Tibial nerve (tissue), 4 donors: ENCODE measurements around the gene CGN. TPM values are rescaled to one million over a fixed set of nuclear protein-coding genes. Genes with fewer than 3 reads are reported as not detected.

ENCODE experiments used
- DNase-seq, 2 donors: peaks; one replicate each; pipeline ENCODE4 v3.0.0-alpha.2; 2019; ENCODE audit warnings: low spot score in 2 of 2
- H3K27ac ChIP-seq, 4 donors: fragments of 200-600 bp; sonication (generic) in 3 of 4; one replicate each; pipeline ENCODE4 v1.5.1; 2017 to 2019; ENCODE audit warnings: mild to moderate bottlenecking in 1 of 4
- H3K27me3 ChIP-seq, 2 donors: fragments of 200-600 bp; sonication (generic) in 1 of 2; one replicate each; pipeline versions ENCODE4 v1.5.1 to v1.6.0; 2017 to 2019
- H3K36me3 ChIP-seq, 3 donors: fragments of 200-600 bp; sonication (generic); one replicate each; pipeline ENCODE4 v1.5.1; 2018 to 2019
- H3K4me1 ChIP-seq, 4 donors: fragments of 200-600 bp; sonication (generic) in 3 of 4; one replicate each; pipeline ENCODE4 v1.5.1; 2017 to 2019
- H3K4me3 ChIP-seq, 4 donors: fragments of 200-600 bp; sonication (generic) in 3 of 4; one replicate each; pipeline ENCODE4 v1.5.1; 2017 to 2019; ENCODE audit warnings: mild to moderate bottlenecking in 1 of 4, moderate library complexity in 1 of 4
- H3K9me3 ChIP-seq, 4 donors: fragments of 200-600 bp; sonication (generic) in 3 of 4; one replicate each; pipeline ENCODE4 v1.5.1; 2017 to 2019
- EP300 ChIP-seq, 2 donors: sonication (generic); formaldehyde crosslinking; IDR thresholded peaks; one replicate each; pipeline ENCODE4 v1.6.1; 2017; ENCODE audit warnings: antibody characterized with exemption in 2 of 2, mild to moderate bottlenecking in 1 of 2
- POLR2A ChIP-seq, 2 donors: fragments of 450-650 bp; IDR thresholded peaks; one replicate each; pipeline ENCODE4 v1.6.1; 2017; ENCODE audit warnings: antibody characterized with exemption in 2 of 2, mild to moderate bottlenecking in 2 of 2, moderate library complexity in 2 of 2
- WGBS, 2 donors: methylation state at CpG; one replicate each; pipeline ENCODE4 v1.1.5; 2018; 5-methylcytosine and 5-hydroxymethylcytosine counted together
- small RNA-seq: library from RNA; depleted of rRNA; stranded (forward); fragments of <200 nt; gene quantifications from one replicate; pipeline ENCODE3, GENCODE V24; 2016
- total RNA-seq, 4 donors: library from RNA; depleted of rRNA; stranded (reverse); fragments of >200 nt; gene quantifications; one replicate each; pipeline ENCODE4 v1.1.0, GENCODE V29; 2016
- TF ChIP-seq, protein P1 (sequence below), 5 experiments: fragments of 200-600 bp in 3 of 5; fragments of 450-650 bp in 2 of 5; sonication (generic) in 3 of 5; IDR thresholded peaks; one replicate each; pipeline ENCODE4 v1.5.1; 2016 to 2019; ENCODE audit warnings: antibody characterized with exemption in 5 of 5, mild to moderate bottlenecking in 3 of 5, moderate library complexity in 2 of 5

Gene CGN
- total RNA-seq, 4 donors from 2014 or later: 0.63 to 4.9 (median 2.0) TPM

DNA sequence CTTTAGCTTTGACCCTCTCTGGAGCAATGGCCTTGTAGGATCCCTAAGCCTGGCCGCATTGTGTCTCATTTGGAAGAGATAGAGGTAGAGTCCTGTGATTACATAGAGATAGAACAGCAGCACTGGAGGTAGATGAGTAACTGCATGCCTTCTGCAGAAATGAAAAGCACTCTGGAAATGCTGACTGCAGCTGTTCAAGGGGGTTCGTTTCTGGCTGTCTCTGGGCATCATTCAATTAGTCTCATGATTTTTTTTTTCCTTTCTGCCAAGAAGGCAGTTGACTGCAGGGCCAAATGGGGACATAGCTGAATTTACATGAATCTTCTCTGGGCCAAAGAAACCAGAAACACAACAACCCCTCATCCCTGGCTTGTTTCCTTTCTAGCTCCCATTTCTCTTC is 72.6 kb downstream of the CGN start:
- 62 to 74% methylated on average over 2 of the region's 2 CpGs for WGBS, 2 donors
- Histone ChIP-seq H3K27me3 (no peaks in the 10 kb centered on the region), H3K36me3 (peaks cover 0 to 28% (median 3%) of the 10 kb centered on the region in 3 donors), H3K4me1 (no peaks in the 10 kb centered on the region), H3K27ac (no peak overlapping the region), H3K9me3 (no peaks in the 10 kb centered on the region), H3K4me3 (no peak overlapping the region)
- TF ChIP-seq EP300 (IDR thresholded peaks at IDR 0.05): no peak
- no peak for TF ChIP-seq POLR2A (IDR thresholded peaks at IDR 0.05)
- TF ChIP-seq, protein P1, sequence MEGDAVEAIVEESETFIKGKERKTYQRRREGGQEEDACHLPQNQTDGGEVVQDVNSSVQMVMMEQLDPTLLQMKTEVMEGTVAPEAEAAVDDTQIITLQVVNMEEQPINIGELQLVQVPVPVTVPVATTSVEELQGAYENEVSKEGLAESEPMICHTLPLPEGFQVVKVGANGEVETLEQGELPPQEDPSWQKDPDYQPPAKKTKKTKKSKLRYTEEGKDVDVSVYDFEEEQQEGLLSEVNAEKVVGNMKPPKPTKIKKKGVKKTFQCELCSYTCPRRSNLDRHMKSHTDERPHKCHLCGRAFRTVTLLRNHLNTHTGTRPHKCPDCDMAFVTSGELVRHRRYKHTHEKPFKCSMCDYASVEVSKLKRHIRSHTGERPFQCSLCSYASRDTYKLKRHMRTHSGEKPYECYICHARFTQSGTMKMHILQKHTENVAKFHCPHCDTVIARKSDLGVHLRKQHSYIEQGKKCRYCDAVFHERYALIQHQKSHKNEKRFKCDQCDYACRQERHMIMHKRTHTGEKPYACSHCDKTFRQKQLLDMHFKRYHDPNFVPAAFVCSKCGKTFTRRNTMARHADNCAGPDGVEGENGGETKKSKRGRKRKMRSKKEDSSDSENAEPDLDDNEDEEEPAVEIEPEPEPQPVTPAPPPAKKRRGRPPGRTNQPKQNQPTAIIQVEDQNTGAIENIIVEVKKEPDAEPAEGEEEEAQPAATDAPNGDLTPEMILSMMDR (IDR thresholded peaks at IDR 0.05): no peak
- no peak for DNase-seq

DNA sequence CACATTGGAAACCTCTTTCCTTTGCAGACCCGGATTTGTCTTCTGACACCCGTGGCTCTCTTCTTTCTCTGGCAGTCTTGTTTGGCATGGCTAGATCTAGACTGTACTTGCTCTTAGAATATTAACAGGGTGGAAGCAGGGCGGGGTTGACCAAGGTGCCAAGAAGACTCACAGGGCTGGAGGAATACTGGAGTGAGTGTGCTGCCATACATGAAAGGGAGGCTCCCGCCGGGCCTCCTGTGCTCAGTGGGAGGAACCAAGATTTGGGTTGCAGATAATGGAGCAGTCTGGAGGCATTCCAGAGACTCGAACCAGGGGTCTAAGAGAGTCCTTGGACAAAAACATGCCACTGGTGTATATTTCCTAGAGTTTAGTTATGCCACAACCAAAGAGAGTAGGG is 73.1 kb downstream of the CGN start:
- Histone ChIP-seq H3K4me1 (no peaks in the 10 kb centered on the region), H3K9me3 (no peaks in the 10 kb centered on the region), H3K27ac (no peak overlapping the region), H3K36me3 (peaks cover 0 to 23% (median 3%) of the 10 kb centered on the region in 3 donors), H3K27me3 (no peaks in the 10 kb centered on the region), H3K4me3 (no peak overlapping the region)
- WGBS, 2 donors: 75 to 79% methylated on average over 6 of the region's 6 CpGs
- no peak for DNase-seq
- TF ChIP-seq EP300 (IDR thresholded peaks at IDR 0.05) (no peak), POLR2A (IDR thresholded peaks at IDR 0.05) (no peak)
- TF ChIP-seq, protein P1 (IDR thresholded peaks at IDR 0.05): no peak

DNA sequence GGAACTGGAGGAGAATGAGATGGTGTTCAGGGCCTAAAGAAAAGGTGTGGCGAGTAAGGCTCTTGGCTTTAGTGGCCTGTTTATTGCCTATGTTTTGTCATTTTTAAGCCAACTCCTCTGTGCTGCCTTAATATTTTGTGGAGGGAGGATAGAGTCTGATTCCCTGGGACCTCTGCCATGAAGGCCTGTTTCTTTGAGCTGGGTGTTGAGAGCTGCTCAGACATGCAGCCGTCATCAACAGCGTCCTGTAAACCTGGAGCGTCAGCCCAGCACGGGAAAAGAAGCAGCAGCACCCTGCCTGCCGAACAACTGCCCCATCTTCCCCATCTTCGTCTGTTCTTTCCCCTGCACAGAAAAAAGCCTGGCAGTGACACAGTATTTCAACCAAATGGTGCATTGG is 73.6 kb downstream of the CGN start:
- Histone ChIP-seq H3K9me3 (no peaks in the 10 kb centered on the region), H3K27me3 (no peaks in the 10 kb centered on the region), H3K27ac (no peak overlapping the region), H3K4me1 (no peaks in the 10 kb centered on the region), H3K4me3 (no peak overlapping the region), H3K36me3 (peaks cover 0 to 18% (median 3%) of the 10 kb centered on the region in 3 donors)
- WGBS, 2 donors: 71 to 78% methylated on average over 7 of the region's 7 CpGs
- no peak for DNase-seq
- TF ChIP-seq, protein P1 (IDR thresholded peaks at IDR 0.05): no peak
- TF ChIP-seq EP300 (IDR thresholded peaks at IDR 0.05) (no peak), POLR2A (IDR thresholded peaks at IDR 0.05) (no peak)

DNA sequence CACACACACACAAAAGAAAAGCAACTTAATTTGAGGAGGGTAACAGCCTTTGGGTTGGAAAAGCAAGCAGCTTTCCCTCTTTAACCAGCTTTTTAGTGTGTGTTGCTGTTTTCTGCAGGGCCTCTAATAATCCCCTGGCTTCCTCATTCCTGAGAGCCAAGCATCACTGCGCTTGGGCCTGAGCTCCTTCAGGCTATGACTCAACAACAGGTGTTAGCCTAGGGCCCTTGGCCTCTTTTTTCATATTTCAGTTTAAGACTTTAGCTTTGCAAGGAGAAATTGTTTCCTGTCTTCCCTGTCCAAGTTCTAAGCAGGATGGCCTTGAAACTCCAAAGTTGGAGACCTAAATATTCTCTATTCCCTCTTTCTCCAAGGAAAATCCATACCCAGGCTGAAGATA is 74.4 kb downstream of the CGN start:
- no peaks in the 10 kb centered on the region for H3K4me1 ChIP-seq
- 0 to 53% methylated on average over 1 of the region's 1 CpG for WGBS, 2 donors
- TF ChIP-seq EP300 (IDR thresholded peaks at IDR 0.05) (no peak), POLR2A (IDR thresholded peaks at IDR 0.05) (no peak)
- TF ChIP-seq, protein P1 (IDR thresholded peaks at IDR 0.05): no peak
- DNase-seq: no peak
- no peaks in the 10 kb centered on the region for H3K9me3 ChIP-seq
- H3K4me3 ChIP-seq: no peak overlapping the region
- H3K27ac ChIP-seq: no peak overlapping the region
- H3K36me3 ChIP-seq: peaks cover 0 to 12% (median 3%) of the 10 kb centered on the region in 3 donors
- H3K27me3 ChIP-seq: no peaks in the 10 kb centered on the region

Small RNA genes within 50 kb of the gene (small RNA-seq; reads per million reads assigned to genes)
- gene MIR554 (not detected), gene RF00405 (not detected)

Other genes with a start within 250 kb of the CGN start
- gene ZNF687, start 229.1 kb upstream of the CGN start, total RNA-seq: 10 to 100 TPM; 21.1 to 35.3 (median 27.1) TPM
- gene PI4KB, start 184.0 kb upstream of the CGN start, total RNA-seq: 100 to 1,000 TPM in 1 of 4 donors, 10 to 100 TPM in 3; 69.9 to 100 (median 72.3) TPM
- 10 to 100 TPM; 17.7 to 45.0 (median 32.8) TPM for gene RFX5, start 164.1 kb upstream of the CGN start, total RNA-seq
- 100 to 1,000 TPM in 3 of 4 donors, 10 to 100 TPM in 1; 65.7 to 159 (median 130) TPM for gene SELENBP1, start 138.7 kb upstream of the CGN start, total RNA-seq
- gene PSMB4, start 111.8 kb upstream of the CGN start, total RNA-seq: 100 to 1,000 TPM; 219 to 267 (median 232) TPM
- gene POGZ, start 51.9 kb upstream of the CGN start, total RNA-seq: 10 to 100 TPM; 67.2 to 81.0 (median 72.7) TPM
- gene TUFT1, start 28.9 kb downstream of the CGN start, total RNA-seq: 1 to 10 TPM; 3.3 to 8.1 (median 5.3) TPM
- gene SNX27, start 100.7 kb downstream of the CGN start, total RNA-seq: 10 to 100 TPM; 35.7 to 44.6 (median 41.7) TPM
- gene CELF3, start 205.4 kb downstream of the CGN start, total RNA-seq: not detected
- not detected for gene RIIAD1, start 210.1 kb downstream of the CGN start, total RNA-seq